GM04504 (cell line): Measurements from ENCODE around the gene CYP27A1.

Experiments
- DNase-seq: peaks from one replicate; pipeline ENCODE4 v3.0.0-alpha.2; 2012; ENCODE audit warnings: low read depth

Gene CYP27A1

GRCh38 chr2:218859556-218859987 is 77.6 kb downstream of the CYP27A1 start, which contains the start of gene WNT6:
Gene WNT6, plus strand, starts transcription at chr2:218859805. Its CDS starts 233 bp downstream, at chr2:218860038.
- DNase-seq: no peak

- DNase-seq: no peak
Measured at GRCh38 chr2:218859988-218860831, 78.3 kb downstream of the CYP27A1 start.

GRCh38 chr2:218860950-218861381 is 79.0 kb downstream of the CYP27A1 start:
- DNase-seq: no peak

GRCh38 chr2:218861645-218862318 is 79.8 kb downstream of the CYP27A1 start:
- DNase-seq: no peak

- DNase-seq: no peak
Measured at GRCh38 chr2:218863021-218863520, 81.1 kb downstream of the CYP27A1 start.
